Ectodermal cell (in vitro differentiated cells): ENCODE data around the gene HS6ST2.

Experiments used
- H3K27ac ChIP-seq: 2 replicates; pipeline ENCODE4 v1.7.0; 2013; ENCODE audit warnings: mild to moderate bottlenecking, low read depth, low read length; ENCODE audit not compliant: insufficient read depth, poor library complexity, severe bottlenecking
- H3K27me3 ChIP-seq: 2 replicates; pipeline ENCODE4 v1.7.0; 2013; ENCODE audit warnings: mild to moderate bottlenecking, low read length; ENCODE audit not compliant: insufficient read depth, control insufficient read depth, poor library complexity, severe bottlenecking
- H3K36me3 ChIP-seq: one replicate; pipeline ENCODE4 v1.7.0; 2013; ENCODE audit warnings: low read length; ENCODE audit not compliant: control insufficient read depth, insufficient read depth
- H3K4me1 ChIP-seq: one replicate; pipeline ENCODE4 v1.7.0; 2013; ENCODE audit warnings: low read length; ENCODE audit not compliant: control insufficient read depth, insufficient read depth
- H3K4me3 ChIP-seq: 2 replicates; pipeline ENCODE4 v1.7.0; 2013; ENCODE audit warnings: low read depth, low read length, control low read depth; ENCODE audit not compliant: insufficient read depth
- H3K9me3 ChIP-seq: 2 replicates; pipeline ENCODE4 v1.7.0; 2013; ENCODE audit warnings: mild to moderate bottlenecking, low read length, moderate library complexity; ENCODE audit not compliant: control insufficient read depth
- WGBS, 2 experiments: methylation state at CpG; one replicate each; pipeline ENCODE4 v1.1.7; 2013; ENCODE audit warnings: missing lambda C conversion rate in 2 of 2; 5-methylcytosine and 5-hydroxymethylcytosine counted together

The HS6ST2 gene

DNA sequence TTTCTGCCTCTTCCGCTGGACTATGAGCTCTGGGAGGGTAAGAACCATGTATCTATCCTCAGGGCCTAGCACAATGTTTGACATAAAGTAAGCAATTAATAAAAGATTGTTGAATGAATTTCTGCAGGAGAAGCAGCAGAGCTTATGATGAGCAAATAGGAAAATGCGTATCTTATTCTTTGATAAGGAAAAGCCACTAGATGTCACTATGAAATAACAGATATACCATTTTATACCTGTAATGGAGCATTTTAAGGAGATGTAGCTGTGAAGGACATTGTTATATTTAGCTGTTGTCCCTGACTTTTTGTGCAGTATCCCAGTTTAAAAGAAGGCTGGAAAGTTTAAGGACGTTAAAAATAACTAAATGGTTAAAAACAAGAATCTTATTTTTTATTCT lies 322.3 kb downstream of the HS6ST2 start:
- no peaks in the 10 kb centered on the region for H3K27me3 ChIP-seq
- H3K4me1 ChIP-seq: no peaks in the 10 kb centered on the region
- no peaks in the 10 kb centered on the region for H3K36me3 ChIP-seq
- H3K9me3 ChIP-seq: no peaks in the 10 kb centered on the region
- H3K4me3 ChIP-seq: no peak overlapping the region
- no peak overlapping the region for H3K27ac ChIP-seq
- WGBS, 2 experiments: 90 to 100% methylated on average over 1 to 2 of the region's 3 CpGs

- Histone ChIP-seq H3K4me1 (no peaks in the 10 kb centered on the region), H3K36me3 (no peaks in the 10 kb centered on the region), H3K27ac (no peak overlapping the region), H3K27me3 (no peaks in the 10 kb centered on the region), H3K4me3 (no peak overlapping the region), H3K9me3 (no peaks in the 10 kb centered on the region)
- 79 to 82% methylated on average over 1 of the region's 1 CpG for WGBS, 2 experiments
Observed at GRCh38 chrX:132634521-132634920, 323.9 kb downstream of the HS6ST2 start.

DNA sequence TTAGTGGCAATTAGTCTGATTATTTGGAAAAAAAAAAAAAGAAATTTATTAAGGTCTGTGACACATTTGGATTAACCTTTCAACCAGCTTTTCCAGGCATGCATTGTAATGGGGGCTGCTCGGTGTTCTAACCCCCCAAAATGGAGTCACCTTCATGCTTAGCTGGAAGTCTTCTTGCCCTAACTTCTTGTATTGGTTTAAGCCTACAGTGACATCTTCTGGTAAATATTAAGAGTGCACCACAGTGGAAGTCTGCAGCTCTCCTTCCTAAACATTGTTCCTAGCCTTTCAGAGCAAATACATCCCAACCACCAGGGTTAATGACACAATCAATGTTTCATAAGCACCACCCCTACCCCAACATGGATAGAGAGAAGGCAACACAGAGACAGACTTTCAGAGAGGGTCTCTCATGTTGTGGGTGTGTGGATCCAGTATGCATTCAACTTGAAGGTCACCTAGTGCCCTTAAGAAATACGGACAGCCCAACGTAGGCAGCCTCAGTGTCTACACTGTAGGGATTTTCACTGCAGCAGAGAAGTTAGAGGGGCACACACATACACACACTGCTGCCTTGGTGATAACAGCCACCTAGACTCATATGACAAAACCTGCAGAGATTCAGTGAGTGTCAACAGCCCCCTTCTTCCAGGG lies 326.7 kb downstream of the HS6ST2 start:
- Histone ChIP-seq H3K9me3 (no peaks in the 10 kb centered on the region), H3K4me3 (no peak overlapping the region), H3K4me1 (no peaks in the 10 kb centered on the region), H3K36me3 (no peaks in the 10 kb centered on the region), H3K27me3 (no peaks in the 10 kb centered on the region), H3K27ac (no peak overlapping the region)
- WGBS, 2 experiments: 86 to 89% methylated on average over 2 to 3 of the region's 3 CpGs

GRCh38 chrX:132624466-132624865 lies 334.0 kb downstream of the HS6ST2 start:
- H3K27ac ChIP-seq: no peak overlapping the region
- H3K9me3 ChIP-seq: no peaks in the 10 kb centered on the region
- H3K4me1 ChIP-seq: no peaks in the 10 kb centered on the region
- H3K4me3 ChIP-seq: no peak overlapping the region
- WGBS, 2 experiments: 92 to 93% methylated on average over 5 of the region's 5 CpGs
- no peaks in the 10 kb centered on the region for H3K36me3 ChIP-seq
- H3K27me3 ChIP-seq: no peaks in the 10 kb centered on the region

DNA sequence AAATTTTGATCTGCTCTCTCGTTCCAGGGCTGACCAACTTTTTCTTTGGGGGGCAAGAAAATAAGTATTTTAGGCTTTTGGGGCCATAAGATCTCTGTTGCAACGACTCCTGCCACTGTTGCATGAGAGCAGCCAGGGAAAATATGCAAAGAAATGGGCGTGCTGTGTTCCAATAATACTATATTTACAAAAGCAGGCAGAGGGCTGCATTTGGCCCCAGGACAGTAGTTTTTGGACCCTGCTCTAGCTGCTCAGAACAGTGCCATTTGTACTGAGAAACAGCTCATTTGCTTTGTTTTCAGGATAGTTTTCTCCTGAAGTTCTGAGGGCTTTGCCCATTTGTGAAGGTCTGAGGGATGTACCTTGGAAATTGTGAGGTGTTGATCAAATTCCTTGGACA lies 334.5 kb downstream of the HS6ST2 start:
- no peak overlapping the region for H3K27ac ChIP-seq
- no peaks in the 10 kb centered on the region for H3K36me3 ChIP-seq
- H3K4me3 ChIP-seq: no peak overlapping the region
- H3K4me1 ChIP-seq: no peaks in the 10 kb centered on the region
- H3K9me3 ChIP-seq: no peaks in the 10 kb centered on the region
- H3K27me3 ChIP-seq: no peaks in the 10 kb centered on the region
- 85 to 86% methylated on average over 3 of the region's 3 CpGs for WGBS, 2 experiments

GRCh38 chrX:132623300-132623699 lies 335.1 kb downstream of the HS6ST2 start:
- WGBS, 2 experiments: 89% methylated on average over 2 of the region's 2 CpGs; no CpG with 5 or more reads in 1 of the 2 experiments
- no peaks in the 10 kb centered on the region for H3K27me3 ChIP-seq
- H3K36me3 ChIP-seq: no peaks in the 10 kb centered on the region
- H3K4me3 ChIP-seq: no peak overlapping the region
- H3K27ac ChIP-seq: no peak overlapping the region
- no peaks in the 10 kb centered on the region for H3K4me1 ChIP-seq
- H3K9me3 ChIP-seq: no peaks in the 10 kb centered on the region

DNA sequence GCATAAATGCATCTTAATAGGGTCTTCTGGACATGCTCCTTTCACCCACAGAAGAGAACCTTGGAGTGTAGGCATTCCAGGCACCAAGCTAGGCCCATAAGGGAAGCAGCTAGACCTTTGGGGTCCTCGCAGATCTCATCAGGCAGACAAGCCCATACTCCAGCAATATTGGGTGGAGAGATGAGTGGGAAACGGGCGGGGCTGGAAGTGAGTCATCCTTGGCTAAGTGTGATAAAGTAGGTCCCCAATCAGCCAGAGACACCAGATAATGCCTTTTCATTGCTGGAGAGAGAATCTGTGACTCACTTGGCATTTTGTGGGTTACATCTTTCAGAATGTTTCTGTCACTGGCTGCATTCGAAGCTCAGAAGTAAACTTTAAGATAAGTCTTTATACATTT lies 336.3 kb downstream of the HS6ST2 start:
- no peaks in the 10 kb centered on the region for H3K36me3 ChIP-seq
- WGBS, 2 experiments: 87 to 91% methylated on average over 3 of the region's 4 CpGs
- no peaks in the 10 kb centered on the region for H3K9me3 ChIP-seq
- H3K27ac ChIP-seq: no peak overlapping the region
- H3K4me3 ChIP-seq: no peak overlapping the region
- H3K4me1 ChIP-seq: no peaks in the 10 kb centered on the region
- H3K27me3 ChIP-seq: no peaks in the 10 kb centered on the region

- 94 to 95% methylated on average over 3 of the region's 3 CpGs for WGBS, 2 experiments
- H3K27ac ChIP-seq: no peak overlapping the region
- H3K9me3 ChIP-seq: no peaks in the 10 kb centered on the region
- H3K4me1 ChIP-seq: no peaks in the 10 kb centered on the region
- no peaks in the 10 kb centered on the region for H3K27me3 ChIP-seq
- H3K4me3 ChIP-seq: no peak overlapping the region
- H3K36me3 ChIP-seq: no peaks in the 10 kb centered on the region
Observed at GRCh38 chrX:132618810-132619209, 339.6 kb downstream of the HS6ST2 start.

GRCh38 chrX:132615391-132616131 lies 342.9 kb downstream of the HS6ST2 start:
- no peaks in the 10 kb centered on the region for H3K27me3 ChIP-seq
- WGBS, 2 experiments: 22 to 25% methylated on average over 4 of the region's 4 CpGs
- H3K36me3 ChIP-seq: no peaks in the 10 kb centered on the region
- H3K27ac ChIP-seq: no peak overlapping the region
- no peak overlapping the region for H3K4me3 ChIP-seq
- H3K4me1 ChIP-seq: no peaks in the 10 kb centered on the region
- H3K9me3 ChIP-seq: no peaks in the 10 kb centered on the region

- no peak overlapping the region for H3K4me3 ChIP-seq
- 81 to 88% methylated on average over 6 of the region's 6 CpGs for WGBS, 2 experiments
- H3K36me3 ChIP-seq: no peaks in the 10 kb centered on the region
- H3K9me3 ChIP-seq: no peaks in the 10 kb centered on the region
- no peak overlapping the region for H3K27ac ChIP-seq
- no peaks in the 10 kb centered on the region for H3K4me1 ChIP-seq
- no peaks in the 10 kb centered on the region for H3K27me3 ChIP-seq
Observed at GRCh38 chrX:132614297-132614696, 344.1 kb downstream of the HS6ST2 start.
